ENCODE data around the gene CCNF.

Gene CCNF

DNA sequence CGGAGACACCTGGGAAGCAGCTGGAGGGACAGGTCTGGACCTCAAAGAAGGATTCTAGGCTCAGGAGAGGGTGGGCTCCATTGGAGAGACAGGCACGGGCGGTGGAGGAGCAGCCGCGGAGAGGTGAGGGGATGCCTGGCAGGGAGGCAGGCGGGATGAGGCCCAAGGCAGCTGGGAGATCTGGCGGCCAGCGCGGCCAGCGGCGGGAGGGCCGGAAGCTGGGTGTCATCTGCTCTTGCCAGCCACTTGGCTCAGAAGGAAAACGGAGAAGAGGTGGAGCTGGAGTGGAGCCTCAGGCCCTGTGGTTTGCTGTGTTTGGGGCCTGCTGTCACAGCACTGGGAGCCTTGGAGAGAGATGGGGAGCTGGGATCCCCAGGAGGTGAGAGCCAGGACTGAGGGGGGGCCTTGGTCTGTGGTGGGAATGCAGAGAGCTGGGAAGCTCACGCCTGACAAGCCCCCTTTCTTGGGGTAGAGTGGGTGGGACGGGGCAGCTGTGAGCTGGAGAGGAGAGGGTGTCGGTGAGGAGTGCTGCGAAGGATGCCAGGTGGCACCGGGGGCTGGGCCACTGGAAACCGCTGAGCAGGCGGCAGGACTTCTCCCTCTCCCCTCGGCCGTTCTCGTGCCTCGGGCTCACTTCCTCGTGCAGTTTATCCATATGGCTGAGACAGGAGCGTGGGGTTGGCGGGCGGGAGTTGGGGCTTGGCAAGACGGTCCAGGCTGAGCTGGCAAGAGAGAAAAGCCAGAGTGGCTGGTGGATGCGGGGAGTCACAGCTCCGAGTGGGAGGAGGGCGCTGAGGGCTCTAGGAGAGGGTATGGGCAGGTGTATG is 53.7 kb downstream of the CCNF start:
- no peak overlapping the region for H3K4me3 ChIP-seq (replicated peaks; ENCODE audit: low read depth, low read length)
- peak; percentile 55 for DNase-seq (ENCODE audit: low read depth)
- TF ChIP-seq, protein P1, sequence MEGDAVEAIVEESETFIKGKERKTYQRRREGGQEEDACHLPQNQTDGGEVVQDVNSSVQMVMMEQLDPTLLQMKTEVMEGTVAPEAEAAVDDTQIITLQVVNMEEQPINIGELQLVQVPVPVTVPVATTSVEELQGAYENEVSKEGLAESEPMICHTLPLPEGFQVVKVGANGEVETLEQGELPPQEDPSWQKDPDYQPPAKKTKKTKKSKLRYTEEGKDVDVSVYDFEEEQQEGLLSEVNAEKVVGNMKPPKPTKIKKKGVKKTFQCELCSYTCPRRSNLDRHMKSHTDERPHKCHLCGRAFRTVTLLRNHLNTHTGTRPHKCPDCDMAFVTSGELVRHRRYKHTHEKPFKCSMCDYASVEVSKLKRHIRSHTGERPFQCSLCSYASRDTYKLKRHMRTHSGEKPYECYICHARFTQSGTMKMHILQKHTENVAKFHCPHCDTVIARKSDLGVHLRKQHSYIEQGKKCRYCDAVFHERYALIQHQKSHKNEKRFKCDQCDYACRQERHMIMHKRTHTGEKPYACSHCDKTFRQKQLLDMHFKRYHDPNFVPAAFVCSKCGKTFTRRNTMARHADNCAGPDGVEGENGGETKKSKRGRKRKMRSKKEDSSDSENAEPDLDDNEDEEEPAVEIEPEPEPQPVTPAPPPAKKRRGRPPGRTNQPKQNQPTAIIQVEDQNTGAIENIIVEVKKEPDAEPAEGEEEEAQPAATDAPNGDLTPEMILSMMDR (IDR thresholded peaks at IDR 0.05; ENCODE audit: low read length, missing control alignments) = no peak

DNA sequence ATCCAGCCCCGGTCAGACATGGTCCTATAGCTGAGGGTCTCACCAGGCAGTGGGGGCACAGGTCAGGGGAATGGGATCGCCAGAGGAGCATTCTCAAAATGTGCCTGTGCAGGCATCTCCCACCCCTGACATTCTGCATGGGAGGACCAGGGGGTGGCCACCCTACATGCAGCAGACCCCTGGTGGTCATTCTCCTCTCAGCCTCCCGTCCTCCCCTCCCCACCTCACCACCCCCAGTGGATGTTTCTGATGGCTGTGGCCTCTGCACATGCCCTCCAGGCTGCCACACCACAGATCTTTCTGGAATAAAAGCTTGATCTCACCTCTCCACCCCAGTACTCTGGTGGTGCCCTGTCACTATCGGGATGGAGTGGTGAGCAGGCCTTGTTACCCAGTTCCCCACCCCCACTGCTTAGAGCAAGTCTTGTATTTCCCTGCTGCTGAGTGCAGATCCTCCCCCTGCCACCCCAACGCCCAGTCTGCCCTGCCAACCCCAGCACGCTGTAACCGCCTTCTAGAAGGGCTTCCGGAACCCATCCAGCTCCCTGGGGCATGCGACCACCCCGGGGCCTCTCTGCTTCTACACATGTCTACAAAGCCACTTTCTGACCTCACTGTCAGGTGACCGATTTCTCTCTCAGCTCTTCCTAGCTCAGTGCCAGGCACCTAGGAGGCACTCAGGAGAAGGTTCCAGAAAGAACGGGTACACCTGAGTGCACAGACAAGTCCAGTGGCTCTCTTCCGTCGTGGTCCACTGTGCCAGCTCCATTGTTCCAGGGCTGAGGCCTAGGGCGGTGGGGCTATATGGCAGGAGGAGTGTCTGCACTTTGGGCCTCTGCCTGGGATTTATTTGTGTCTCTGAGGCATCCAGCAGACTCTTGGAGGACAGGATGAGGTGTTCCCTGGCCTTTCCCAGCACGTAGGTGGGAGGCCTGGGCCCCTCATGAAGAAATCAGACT is 55.0 kb downstream of the CCNF start:
- DNase-seq (ENCODE audit: low read depth) = no peak
- no peak overlapping the region for H3K4me3 ChIP-seq (replicated peaks; ENCODE audit: low read depth, low read length)
- TF ChIP-seq, protein P1 (IDR thresholded peaks at IDR 0.05; ENCODE audit: low read length, missing control alignments) = no peak

DNA sequence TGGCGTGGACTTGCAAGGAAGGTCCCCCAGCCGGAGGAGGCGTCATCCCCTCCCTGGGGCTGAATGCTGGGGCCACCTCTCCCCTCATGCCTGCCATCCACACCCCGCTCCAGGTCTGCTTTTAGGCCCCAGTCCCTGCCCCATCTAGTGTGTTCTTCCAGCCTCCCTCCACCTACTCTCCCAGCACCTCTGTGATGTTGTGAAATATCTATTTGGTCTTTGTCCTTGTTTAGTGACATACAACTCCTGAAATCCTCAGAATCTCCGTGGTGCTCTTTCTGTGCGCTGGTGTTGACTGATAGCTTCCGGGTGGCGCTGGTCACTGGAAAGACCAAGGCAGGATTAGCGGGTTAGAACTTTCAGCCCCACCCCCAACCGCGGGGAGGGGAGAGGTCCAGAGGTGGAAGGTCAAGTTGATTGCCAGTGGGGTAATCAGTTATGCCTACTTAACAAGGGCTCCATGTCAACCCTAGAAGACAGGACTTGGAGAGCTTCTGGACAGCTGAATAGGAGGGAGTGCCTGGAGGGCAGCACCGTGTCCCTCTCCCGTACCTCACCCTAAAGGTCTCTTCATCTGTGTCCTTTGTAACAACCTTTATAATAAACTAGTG is 55.8 kb downstream of the CCNF start:
- TF ChIP-seq, protein P1 (IDR thresholded peaks at IDR 0.05; ENCODE audit: low read length, missing control alignments) = no peak
- DNase-seq (ENCODE audit: low read depth) = no peak
- no peak overlapping the region for H3K4me3 ChIP-seq (replicated peaks; ENCODE audit: low read depth, low read length)

DNA sequence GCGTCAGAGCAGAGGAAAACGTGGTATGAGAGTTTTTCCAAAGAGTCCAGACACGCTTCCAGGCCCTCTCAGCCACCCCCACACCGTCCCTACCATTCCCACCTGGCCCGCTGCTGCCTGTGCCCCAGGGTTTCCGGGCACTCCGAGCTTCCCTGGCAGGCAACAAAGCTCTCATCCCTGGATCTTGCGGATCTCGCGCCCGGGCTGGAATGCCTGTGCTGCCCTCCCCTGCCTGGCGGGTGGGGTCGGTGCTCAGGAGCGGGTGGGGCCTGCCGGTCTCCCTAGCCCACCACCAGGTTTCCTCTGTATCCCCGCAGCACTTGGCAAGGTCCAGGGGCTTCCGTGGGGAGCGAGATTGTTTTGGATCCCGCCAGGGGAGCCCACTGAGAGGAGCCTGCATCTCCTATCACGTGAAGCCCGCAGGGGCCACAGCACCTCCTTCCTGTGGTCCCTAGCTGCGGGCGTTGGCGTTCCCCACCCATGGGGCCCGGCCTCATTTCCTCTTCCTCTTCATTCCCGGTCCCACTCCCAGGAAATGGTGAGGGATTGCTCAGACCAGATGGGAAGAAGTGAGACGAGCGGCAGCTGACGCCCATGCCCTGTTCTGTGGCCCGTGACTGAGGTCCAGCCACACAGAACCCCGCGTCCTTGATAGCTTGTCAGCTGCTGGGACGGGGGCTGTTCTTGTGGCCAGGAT is 56.7 kb downstream of the CCNF start:
- DNase-seq (ENCODE audit: low read depth) = no peak
- TF ChIP-seq, protein P1 (IDR thresholded peaks at IDR 0.05; ENCODE audit: low read length, missing control alignments) = no peak
- H3K4me3 ChIP-seq (replicated peaks; ENCODE audit: low read depth, low read length) = no peak overlapping the region

DNA sequence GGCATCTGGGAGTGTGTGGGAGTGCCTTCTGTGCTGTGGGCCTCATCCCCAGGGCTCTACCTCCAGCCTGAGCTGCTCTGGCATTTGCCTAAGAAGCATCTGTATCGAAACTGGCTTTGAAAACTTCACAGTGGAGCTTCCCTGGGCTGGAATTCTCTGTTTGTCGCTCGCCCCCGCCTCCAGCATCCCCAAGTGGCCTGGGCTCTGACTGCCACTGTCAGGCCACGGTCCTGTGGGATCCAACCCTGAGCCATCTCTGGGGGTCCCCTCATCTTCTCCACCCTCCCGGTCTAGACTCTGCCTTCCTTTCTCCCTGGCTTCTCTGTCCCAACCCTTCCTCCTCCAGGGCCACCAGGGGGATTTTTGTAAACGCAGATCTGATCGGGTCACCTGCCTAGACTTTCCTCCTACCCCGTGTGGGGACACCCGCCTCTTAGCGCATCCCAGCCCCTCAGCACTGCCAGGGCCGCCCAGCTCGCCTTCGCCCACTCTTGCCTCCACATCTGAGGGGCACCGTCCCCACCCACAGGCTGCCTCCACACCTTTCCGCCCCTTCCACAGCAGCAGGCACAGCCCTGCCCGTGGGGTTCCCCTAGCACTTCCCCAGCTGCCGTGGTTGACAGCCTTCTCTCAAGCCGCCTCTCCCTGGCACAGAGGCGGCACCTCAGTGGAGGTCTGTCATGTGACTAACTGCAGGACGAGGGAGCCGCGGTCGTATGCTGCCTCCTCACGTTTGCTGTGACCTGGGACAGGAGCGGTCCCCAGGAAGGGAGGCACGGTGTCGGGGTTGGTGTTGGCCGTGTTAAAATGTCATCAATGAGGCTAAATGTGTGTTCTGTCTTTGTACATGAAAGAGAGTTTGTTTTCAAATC is 57.6 kb downstream of the CCNF start:
- TF ChIP-seq, protein P1 (IDR thresholded peaks at IDR 0.05; ENCODE audit: low read length, missing control alignments) = no peak
- H3K4me3 ChIP-seq (replicated peaks; ENCODE audit: low read depth, low read length) = no peak overlapping the region
- DNase-seq (ENCODE audit: low read depth) = no peak

DNA sequence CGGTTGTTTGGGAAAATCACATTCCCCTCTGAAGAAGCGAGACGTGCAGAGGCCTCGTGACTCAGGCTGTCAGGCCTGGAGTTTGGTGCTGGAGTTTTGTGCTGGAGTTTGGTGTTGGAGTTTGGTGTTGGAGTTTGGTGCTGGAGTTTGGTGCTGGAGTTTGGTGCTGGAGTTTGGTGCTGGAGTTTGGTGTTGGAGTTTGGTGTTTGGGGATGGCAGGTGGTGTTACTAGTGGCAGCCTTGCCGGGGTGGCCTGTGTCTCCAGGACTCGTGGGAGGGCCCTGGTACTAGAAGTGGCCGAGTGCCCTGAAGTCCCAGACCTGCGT is 58.2 kb downstream of the CCNF start:
- no peak for DNase-seq (ENCODE audit: low read depth)
- H3K4me3 ChIP-seq (replicated peaks; ENCODE audit: low read depth, low read length) = no peak overlapping the region
- TF ChIP-seq, protein P1 (IDR thresholded peaks at IDR 0.05; ENCODE audit: low read length, missing control alignments) = no peak
